NCI-H128 (cell line): Measurements from ENCODE around the gene HOXD9.

ENCODE experiments used
- DNase-seq: peaks from one replicate; lab custom pipeline; 2025; ENCODE audit not compliant: unreplicated experiment; lab: John Stamatoyannopoulos, UW

Gene HOXD9

GRCh38 chr2:176085861-176086771, 36.4 kb upstream of the HOXD9 start:
- DNase-seq, result no peak

- DNase-seq, result no peak
These were observed 35.0 kb upstream of the HOXD9 start for GRCh38 chr2:176087330-176088047.

GRCh38 chr2:176088048-176088936, 34.2 kb upstream of the HOXD9 start:
- DNase-seq, result peak; percentile 49

- no peak for DNase-seq
These were observed 33.3 kb upstream of the HOXD9 start for GRCh38 chr2:176088937-176089842.

GRCh38 chr2:176089843-176090395, 32.6 kb upstream of the HOXD9 start:
- DNase-seq, result no peak

DNA sequence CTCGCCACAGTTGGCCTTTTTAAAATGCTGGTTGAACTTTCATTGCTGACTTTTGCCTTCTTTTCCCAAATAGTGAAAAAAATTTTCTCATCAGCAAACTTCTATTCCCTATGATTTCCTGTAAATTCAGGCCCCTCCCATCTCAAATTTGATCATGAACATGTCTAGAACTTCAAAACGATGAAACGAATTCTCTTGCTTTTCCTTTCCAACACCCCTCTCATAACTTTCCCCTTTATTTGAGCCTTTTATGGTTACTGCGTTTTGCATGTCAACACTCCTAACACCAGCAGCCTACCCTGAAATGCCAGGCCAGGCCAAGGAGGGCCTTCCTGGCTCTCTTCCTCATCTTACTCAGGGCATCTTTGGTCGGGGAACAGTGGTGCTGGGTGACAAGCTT, 31.7 kb upstream of the HOXD9 start:
- no peak for DNase-seq

GRCh38 chr2:176091329-176092258, 30.9 kb upstream of the HOXD9 start:
- DNase-seq, result no peak

- DNase-seq, result no peak
These were observed 30.0 kb upstream of the HOXD9 start, which contains the start of gene HOXD13 for GRCh38 chr2:176092270-176093144. Gene HOXD13, plus strand, starts transcription at chr2:176092721. Its CDS starts 170 bp downstream, at chr2:176092891.

GRCh38 chr2:176093145-176093897, 29.2 kb upstream of the HOXD9 start:
- DNase-seq, result no peak

GRCh38 chr2:176093898-176094249, 28.6 kb upstream of the HOXD9 start:
- DNase-seq, result no peak

GRCh38 chr2:176094349-176094748, 28.2 kb upstream of the HOXD9 start:
- DNase-seq, result no peak

- DNase-seq, result no peak
These were observed 27.1 kb upstream of the HOXD9 start for GRCh38 chr2:176095421-176095820.

GRCh38 chr2:176096243-176096985, 26.1 kb upstream of the HOXD9 start:
- DNase-seq, result no peak

DNA sequence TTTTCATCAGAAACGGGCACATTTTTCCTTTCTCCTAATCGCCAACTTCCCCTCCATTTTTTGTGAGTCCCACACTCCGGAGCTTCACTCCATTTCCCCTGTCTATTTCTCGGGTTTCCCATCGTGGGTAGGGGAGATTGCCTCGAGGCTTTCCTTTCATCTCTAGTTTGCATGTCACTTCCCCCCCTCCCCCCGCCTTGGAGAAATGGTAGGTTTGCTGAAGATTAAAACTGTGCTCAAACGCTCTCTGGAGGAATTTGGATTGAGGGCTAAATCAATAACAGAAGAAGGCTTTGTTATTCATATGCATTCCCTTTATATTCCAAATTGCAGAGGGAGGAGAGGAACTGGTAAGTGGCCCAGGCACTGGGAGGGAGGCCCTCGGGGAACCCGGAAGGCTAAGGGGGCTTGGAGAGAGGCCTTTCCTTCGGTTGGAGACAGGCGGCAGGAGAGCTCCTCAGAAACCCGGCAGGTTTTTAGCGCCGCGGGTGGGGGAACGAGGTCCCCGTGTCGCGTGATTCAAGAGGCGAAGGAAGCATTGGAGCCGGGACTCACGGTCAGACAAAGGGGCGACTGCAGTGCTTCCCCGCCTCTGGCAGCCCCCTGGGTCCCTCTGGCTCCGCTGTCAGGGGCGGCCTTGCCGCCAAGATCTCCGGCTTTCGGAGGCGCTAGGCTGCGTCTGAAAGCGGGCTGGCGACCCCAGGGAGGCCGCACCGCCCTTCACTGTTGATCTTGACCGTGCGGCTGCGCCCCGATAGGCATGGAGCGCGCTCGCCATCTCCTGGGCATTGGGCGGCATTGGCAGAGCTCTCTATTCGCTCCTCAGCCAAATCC, 25.3 kb upstream of the HOXD9 start:
- DNase-seq, result peak; percentile 63

- peak; percentile 52 for DNase-seq
These were observed 24.6 kb upstream of the HOXD9 start for GRCh38 chr2:176097820-176098365.
